A549 (cell line): ENCODE results near the gene ITPR3. TPM values are rescaled to one million over a fixed set of nuclear protein-coding genes. Genes with fewer than 3 reads are reported as not detected.

ENCODE experiments used
- ATAC-seq, 2 experiments: fragments of 200-7000 bp in 1 of 2; fragments of >200 bp in 1 of 2; cut with Nextera tagmentation in 1 of 2; cut with Tn5 transposase in 1 of 2; 3 replicates each; pipeline versions ENCODE4 v1.8.0 to v1.9.1; 2018 to 2020; ENCODE audit warnings: mild to moderate bottlenecking in 1 of 2, moderate library complexity in 1 of 2
- CTCF ChIA-PET: fragments of 300-600 bp; sonication (Branson Sonifier 250); formaldehyde crosslinking; extraction: SDS; loops from one replicate; lab custom pipeline; 2021; ENCODE audit warnings: antibody characterized with exemption, inconsistent platforms; lab: Yijun Ruan, JAX
- POLR2A ChIA-PET: fragments of 350-600 bp; formaldehyde crosslinking; extraction: SDS; loops from one replicate; lab custom pipeline; 2021; ENCODE audit warnings: antibody characterized with exemption, inconsistent platforms; lab: Yijun Ruan, JAX
- DNase-seq, 2 experiments: peaks; one replicate each; pipeline versions ENCODE4 v3.0.0 to v3.0.0-alpha.2; 2011 to 2016; ENCODE audit warnings: low read depth in 1 of 2, low spot score in 1 of 2
- FAIRE-seq: peaks from 2 replicates; lab custom pipeline; 2011; peaks lifted over from hg19 to GRCh38; lab: Jason Lieb, UNC
- H3K27ac ChIP-seq, 2 experiments: fragments of >200 bp; sonication (Bioruptor Twin); formaldehyde crosslinking; 3 replicates each; pipeline ENCODE4 v1.5.1; 2016 to 2017
- H3K4me1 ChIP-seq: fragments of >200 bp; sonication (Bioruptor Twin); formaldehyde crosslinking; 3 replicates; pipeline ENCODE4 v1.6.1; 2016
- H3K4me2 ChIP-seq: fragments of >200 bp; sonication (Bioruptor Twin); formaldehyde crosslinking; 3 replicates; pipeline ENCODE4 v1.6.1; 2016
- H3K4me3 ChIP-seq: fragments of >200 bp; sonication (Bioruptor Twin); formaldehyde crosslinking; 3 replicates; pipeline ENCODE4 v1.5.1; 2016
- H3K9me3 ChIP-seq: fragments of >200 bp; sonication (Bioruptor Twin); formaldehyde crosslinking; 3 replicates; pipeline ENCODE4 v1.6.1; 2016
- ATOH8 ChIP-seq: fragments of 250-450 bp; sonication (Bioruptor Pico); IDR thresholded peaks from 2 replicates; pipeline ENCODE4 v1.5.0; 2020; ENCODE audit warnings: low read depth, mild to moderate bottlenecking, moderate library complexity
- BHLHE40 ChIP-seq: IDR thresholded peaks from 2 replicates; pipeline ENCODE4 v1.6.1; 2012; ENCODE audit warnings: low read depth, low read length, inconsistent platforms
- CBX8 ChIP-seq: fragments of 200-600 bp; sonication (generic); IDR thresholded peaks from 2 replicates; pipeline ENCODE4 v1.6.1; 2016
- CHD2 ChIP-seq: fragments of 150-350 bp; IDR thresholded peaks from 2 replicates; pipeline ENCODE4 v1.6.1; 2014; ENCODE audit warnings: low read length; ENCODE audit not compliant: partially characterized antibody
- EHF ChIP-seq: fragments of 250-450 bp; sonication (Bioruptor Pico); IDR thresholded peaks from 2 replicates; pipeline ENCODE4 v1.5.0; 2020; ENCODE audit warnings: mild to moderate bottlenecking
- EHMT2 ChIP-seq: fragments of 200-600 bp; sonication (generic); IDR thresholded peaks from 2 replicates; pipeline ENCODE4 v1.6.1; 2016; ENCODE audit warnings: antibody characterized with exemption, low read depth, mild to moderate bottlenecking, moderate library complexity
- FOXS1 ChIP-seq: fragments of 250-450 bp; sonication (Bioruptor Pico); IDR thresholded peaks from 2 replicates; pipeline ENCODE4 v1.5.0; 2020; ENCODE audit warnings: mild to moderate bottlenecking, moderate library complexity
- GATA3 ChIP-seq: IDR thresholded peaks from 2 replicates; pipeline ENCODE4 v1.6.1; 2012; ENCODE audit warnings: borderline replicate concordance
- HMGXB4 ChIP-seq: fragments of 250-450 bp; sonication (Bioruptor Pico); IDR thresholded peaks from 2 replicates; pipeline ENCODE4 v1.5.0; 2021; ENCODE audit warnings: mild to moderate bottlenecking, moderate library complexity, borderline replicate concordance
- HOXA7 ChIP-seq: fragments of 250-450 bp; sonication (Bioruptor Pico); IDR thresholded peaks from 2 replicates; pipeline ENCODE4 v1.5.0; 2020; ENCODE audit warnings: mild to moderate bottlenecking, moderate library complexity
- HOXB13 ChIP-seq: fragments of 250-450 bp; sonication (Bioruptor Pico); IDR thresholded peaks from 2 replicates; pipeline ENCODE4 v1.5.0; 2020; ENCODE audit warnings: low read depth, mild to moderate bottlenecking, moderate library complexity
- HOXB5 ChIP-seq: fragments of 250-450 bp; sonication (Bioruptor Pico); IDR thresholded peaks from 2 replicates; pipeline ENCODE4 v1.5.0; 2020; ENCODE audit warnings: mild to moderate bottlenecking, moderate library complexity
- JUN ChIP-seq, 2 experiments: fragments of >200 bp; sonication (Bioruptor Twin); formaldehyde crosslinking; IDR thresholded peaks; 2 replicates in 1 of 2; 3 replicates in 1 of 2; pipeline ENCODE4 v1.6.1; 2016 to 2017
- JUNB ChIP-seq: fragments of >200 bp; sonication (Bioruptor Twin); formaldehyde crosslinking; IDR thresholded peaks from 2 replicates; pipeline ENCODE4 v1.6.1; 2016
- KDM1A ChIP-seq: fragments of 200-600 bp; sonication (generic); IDR thresholded peaks from 2 replicates; pipeline ENCODE4 v1.6.1; 2016; ENCODE audit warnings: low read depth, mild to moderate bottlenecking
- MAZ ChIP-seq: fragments of 150-350 bp; IDR thresholded peaks from 2 replicates; pipeline ENCODE4 v1.6.1; 2014; ENCODE audit warnings: antibody characterized with exemption, low read depth, low read length, borderline replicate concordance
- MYC ChIP-seq: IDR thresholded peaks from 2 replicates; pipeline ENCODE4 v1.6.1; 2012; ENCODE audit warnings: mild to moderate bottlenecking, inconsistent platforms, low read length, improper control_type of control experiment, borderline replicate concordance
- NFE2L2 ChIP-seq: fragments of 150-350 bp; conservative IDR thresholded peaks from 2 replicates; pipeline ENCODE4 v1.6.1; 2014; ENCODE audit warnings: low read length
- NPAS2 ChIP-seq: fragments of 250-450 bp; sonication (Bioruptor Pico); IDR thresholded peaks from 2 replicates; pipeline ENCODE4 v1.8.0; 2022; ENCODE audit warnings: mild to moderate bottlenecking, moderate library complexity, borderline replicate concordance
- NR3C1 ChIP-seq: fragments of >200 bp; sonication (Bioruptor Twin); formaldehyde crosslinking; IDR thresholded peaks from 3 replicates; pipeline ENCODE4 v1.6.1; 2017
- PBX3 ChIP-seq: IDR thresholded peaks from 2 replicates; pipeline ENCODE4 v1.6.1; 2012
- POLR2A ChIP-seq: IDR thresholded peaks from 2 replicates; pipeline ENCODE4 v1.6.1; 2012; ENCODE audit warnings: mild to moderate bottlenecking, low read length
- RCOR1 ChIP-seq: fragments of 150-350 bp; IDR thresholded peaks from 2 replicates; pipeline ENCODE4 v1.6.1; 2014; ENCODE audit warnings: antibody characterized with exemption, low read length, low read depth
- SREBF2 ChIP-seq: fragments of 450-650 bp; IDR thresholded peaks from 2 replicates; pipeline ENCODE4 v1.6.1; 2014; ENCODE audit warnings: mild to moderate bottlenecking, moderate library complexity
- TP53 ChIP-seq: fragments of 250-450 bp; sonication (Bioruptor Pico); IDR thresholded peaks from 2 replicates; pipeline ENCODE4 v1.5.0; 2021; ENCODE audit warnings: mild to moderate bottlenecking, moderate library complexity
- ZNF302 ChIP-seq: fragments of 250-450 bp; sonication (Bioruptor Pico); IDR thresholded peaks from 2 replicates; pipeline ENCODE4 v1.9.0; 2021; ENCODE audit warnings: inconsistent platforms, mild to moderate bottlenecking, moderate library complexity
- WGBS: methylation state at CpG from one replicate; pipeline ENCODE4 v1.1.6; 2017; ENCODE audit errors: missing lambda C conversion rate; 5-methylcytosine and 5-hydroxymethylcytosine counted together
- polyA plus RNA-seq, 4 experiments: library from polyadenylated mRNA; depleted of rRNA in 3 of 4; stranded (reverse); fragments of >200 nt; fragmentation: RNase III in 1 of 4; extraction: RNeasy Plus Mini Kit Qiagen cat#74134 plus additional on column Dnase treatment in 1 of 4; gene quantifications; 2 replicates in 3 of 4; 3 replicates in 1 of 4; pipeline ENCODE4 v1.2.3, GENCODE V29; 2011 to 2017

Gene ITPR3
- polyA plus RNA-seq, 2 of the 4 experiments (the other 2 are of a cell fraction): 17.6 to 20.8 TPM

GRCh38 chr6:33602180-33602579 is 18.9 kb upstream of the ITPR3 start:
- DNase-seq (no peak), ATAC-seq (no peak), FAIRE-seq (no peak)
- Histone ChIP-seq H3K4me2 (no peak overlapping the region), H3K27ac (no peak overlapping the region), H3K9me3 (no peaks in the 10 kb centered on the region), H3K4me3 (no peak overlapping the region), H3K4me1 (peaks cover 28% of the 10 kb centered on the region)
- 38% methylated on average over 2 of the region's 2 CpGs for WGBS
- CTCF ChIA-PET: interaction anchor here (0.7 to 1.2 kb wide), 2 partner anchors 12 to 15 kb away, joined by 3 to 4 read pairs; no protein-coding TSS in a partner anchor
- POLR2A ChIA-PET: interaction anchor here (0.7 kb wide), 1 partner anchor 218 kb away, joined by 3 read pairs; no protein-coding TSS in a partner anchor
- TF ChIP-seq CBX8 (no peak), NFE2L2 (no peak), NR3C1 (no peak), ZNF302 (CRISPR knock-in tag) (no peak), FOXS1 (no peak), CHD2 (no peak), SREBF2 (no peak), HMGXB4 (CRISPR knock-in tag) (no peak), RCOR1 (no peak), EHF (CRISPR knock-in tag) (no peak), GATA3 (no peak), NPAS2 (CRISPR knock-in tag) (no peak), EHMT2 (no peak), POLR2A (no peak), MYC (no peak)

GRCh38 chr6:33604941-33605854 is 15.9 kb upstream of the ITPR3 start:
- WGBS: 60% methylated on average over 4 of the region's 4 CpGs
- H3K27ac ChIP-seq: peak overlapping the region in 1 of 2 experiments; percentile 35; a peak in 1 of 6 replicates
- peaks cover 45% of the 10 kb centered on the region for H3K4me1 ChIP-seq
- ATAC-seq (no peak), DNase-seq (no peak), FAIRE-seq (no peak)
- no peak overlapping the region for H3K4me3 ChIP-seq
- no peaks in the 10 kb centered on the region for H3K9me3 ChIP-seq
- ChIA-PET CTCF (interaction anchor here (1.1 to 3.8 kb wide), 3 partner anchors 9 to 19 kb away, joined by 3 to 20 read pairs (median 9); no protein-coding TSS in a partner anchor), POLR2A (no interaction called here)
- H3K4me2 ChIP-seq: peak overlapping the region; percentile 35
- TF ChIP-seq HOXA7 (CRISPR knock-in tag) (no peak), MAZ (no peak), HOXB5 (CRISPR knock-in tag) (no peak), RCOR1 (no peak), BHLHE40 (no peak), ATOH8 (CRISPR knock-in tag) (no peak), KDM1A (no peak), CBX8 (no peak), EHF (CRISPR knock-in tag) (no peak), HOXB13 (CRISPR knock-in tag) (no peak), SREBF2 (no peak), TP53 (CRISPR knock-in tag) (no peak), ZNF302 (CRISPR knock-in tag) (no peak), JUNB (no peak), NPAS2 (CRISPR knock-in tag) (no peak), PBX3 (no peak), JUN (IDR thresholded peaks at IDR 0.05) (no peak), FOXS1 (no peak)
